Middle frontal gyrus (tissue), 1 donor: ENCODE measurements around the gene TTN.

ENCODE experiments used
- DNase-seq: peaks from one replicate; pipeline ENCODE4 v3.0.0-alpha.2; 2015; ENCODE audit warnings: low spot score; ENCODE audit errors: extremely low spot score

The TTN gene

DNA sequence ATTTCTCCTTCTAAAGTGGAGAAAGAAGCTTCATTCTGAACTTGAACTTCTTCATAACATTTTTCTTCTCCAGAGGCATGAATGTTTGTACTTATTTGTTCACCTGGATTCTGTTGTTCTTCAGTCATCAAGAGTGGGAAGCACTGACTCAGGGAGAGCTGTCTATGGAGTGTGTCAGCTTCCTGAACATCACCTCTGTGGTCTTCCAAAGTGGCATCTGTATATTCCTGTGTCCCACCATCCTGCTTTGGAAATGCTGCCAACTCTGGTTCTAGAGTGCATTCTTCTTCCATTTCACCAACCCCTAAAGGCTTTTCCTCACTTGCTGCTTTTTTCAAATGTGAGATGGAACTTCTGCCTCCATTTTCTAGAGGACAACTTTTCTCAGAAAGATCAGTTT, 59.5 kb downstream of the TTN start:
- DNase-seq: no peak

DNA sequence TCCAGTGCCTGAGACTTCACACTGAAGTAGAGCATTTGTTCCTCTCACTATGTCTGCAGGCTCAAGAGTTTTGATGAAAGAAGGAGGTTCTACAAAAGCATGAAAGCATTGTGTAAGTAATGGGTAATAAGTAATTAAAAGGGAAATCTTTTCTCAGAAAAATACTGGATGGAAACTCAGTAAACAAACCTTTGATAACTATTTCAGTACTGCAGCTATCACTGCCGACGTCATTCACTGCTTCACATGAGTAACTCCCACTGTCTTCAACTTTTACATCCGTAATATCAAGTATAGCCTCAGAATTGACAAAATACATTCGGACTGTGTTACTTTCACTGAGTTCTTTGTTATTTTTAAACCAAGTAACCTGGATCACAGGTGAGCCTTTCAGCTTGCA, 72.7 kb downstream of the TTN start:
- DNase-seq: no peak

DNA sequence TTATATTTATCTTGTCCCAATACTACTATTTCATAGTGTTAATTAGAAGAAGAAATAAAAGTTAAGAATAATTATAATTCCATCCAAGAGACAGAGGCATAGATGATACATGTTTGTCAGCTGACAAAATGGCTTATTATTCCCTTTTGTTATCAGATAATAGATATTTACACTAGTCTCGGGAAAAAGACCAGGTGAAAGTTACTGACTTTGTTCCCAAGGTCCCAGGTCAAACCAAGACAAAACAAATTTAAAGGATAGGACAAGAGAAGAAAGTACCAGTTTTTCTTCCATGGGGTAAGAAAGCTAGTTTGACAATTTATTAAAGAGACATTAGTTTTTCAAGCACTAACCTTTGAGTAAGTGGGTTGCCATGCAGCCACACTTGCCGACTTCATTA, 73.2 kb downstream of the TTN start:
- no peak for DNase-seq

DNA sequence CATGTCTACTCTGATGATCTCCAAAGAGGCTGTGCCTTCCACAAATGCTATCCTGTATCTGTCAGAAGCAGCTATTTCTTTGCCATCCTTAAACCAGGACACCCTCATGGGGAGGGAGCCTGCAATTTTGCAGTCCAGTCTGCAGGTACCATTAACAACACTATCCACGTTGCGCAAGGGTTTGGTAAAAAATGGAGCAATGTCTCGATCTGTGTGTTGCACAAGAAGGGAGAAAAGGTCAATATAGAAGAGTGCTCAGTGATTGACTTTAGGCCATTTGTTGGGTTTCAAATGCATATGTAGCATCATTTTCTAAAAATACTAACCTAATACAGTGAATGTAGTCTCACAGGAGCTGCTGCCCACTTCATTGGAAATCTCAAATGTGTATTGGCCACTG, 74.3 kb downstream of the TTN start:
- no peak for DNase-seq

DNA sequence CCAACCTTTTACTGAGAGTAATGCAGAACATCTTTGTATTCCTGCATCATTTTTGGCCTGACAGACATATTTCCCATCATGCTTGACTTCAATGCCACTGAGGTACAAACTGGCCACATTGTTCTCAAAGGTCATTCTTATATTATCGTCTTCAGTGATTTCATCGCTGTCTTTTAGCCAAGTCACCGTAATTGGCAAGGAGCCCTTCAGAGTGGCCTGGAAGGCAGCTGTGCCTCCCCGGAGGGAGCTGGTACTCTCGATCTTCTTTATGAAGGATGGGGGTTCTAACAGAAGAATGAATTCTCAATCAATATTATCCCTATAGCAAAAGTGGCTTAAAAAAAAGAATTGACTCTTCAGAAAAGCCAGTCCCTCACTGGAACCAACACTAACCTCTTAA, 75.9 kb downstream of the TTN start:
- no peak for DNase-seq

DNA sequence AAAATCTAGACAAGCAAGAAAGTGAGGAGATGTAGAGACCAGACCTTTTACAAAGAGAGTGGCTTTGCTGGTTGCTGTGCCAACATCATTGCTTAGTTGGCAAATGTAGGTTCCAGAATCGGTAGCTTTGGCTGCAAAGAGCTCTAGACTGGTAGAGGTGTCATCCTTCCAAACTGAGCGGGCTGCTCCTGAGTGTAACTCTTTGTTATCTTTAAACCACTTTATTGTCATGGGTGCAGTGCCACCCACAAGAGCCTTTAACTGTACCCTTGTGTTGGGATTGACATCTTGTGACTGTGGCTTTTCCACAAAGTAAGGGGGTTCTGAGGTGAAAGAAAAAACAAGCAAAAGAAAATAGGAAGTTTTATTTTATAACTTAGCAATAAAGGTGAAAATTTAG, 77.2 kb downstream of the TTN start:
- DNase-seq: no peak

DNA sequence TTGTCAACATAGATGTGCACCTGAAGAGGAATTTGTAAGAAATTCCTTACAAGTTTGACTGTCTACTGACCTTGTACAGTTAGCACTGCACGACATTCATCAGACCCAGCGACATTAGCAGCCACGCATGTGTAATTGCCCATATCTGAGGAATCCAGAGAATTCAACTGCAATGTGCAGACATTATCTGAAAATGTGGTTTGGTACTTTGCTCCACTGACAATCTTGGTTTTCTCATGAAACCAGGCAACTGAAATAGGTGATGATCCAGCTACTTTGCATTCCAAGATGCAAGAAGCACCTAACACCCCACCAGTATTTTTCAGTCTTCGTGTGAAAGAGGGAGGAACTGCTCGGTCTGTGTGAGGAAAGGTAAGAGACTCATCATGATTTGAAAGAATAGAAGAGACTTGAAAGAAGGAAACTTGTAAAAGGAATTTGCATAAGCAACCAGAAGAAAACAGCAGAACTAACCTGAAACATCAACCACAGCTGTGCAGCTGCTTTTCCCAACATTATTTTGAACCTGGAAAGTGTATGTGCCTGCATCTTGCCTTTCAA, 83.4 kb downstream of the TTN start:
- DNase-seq: no peak

DNA sequence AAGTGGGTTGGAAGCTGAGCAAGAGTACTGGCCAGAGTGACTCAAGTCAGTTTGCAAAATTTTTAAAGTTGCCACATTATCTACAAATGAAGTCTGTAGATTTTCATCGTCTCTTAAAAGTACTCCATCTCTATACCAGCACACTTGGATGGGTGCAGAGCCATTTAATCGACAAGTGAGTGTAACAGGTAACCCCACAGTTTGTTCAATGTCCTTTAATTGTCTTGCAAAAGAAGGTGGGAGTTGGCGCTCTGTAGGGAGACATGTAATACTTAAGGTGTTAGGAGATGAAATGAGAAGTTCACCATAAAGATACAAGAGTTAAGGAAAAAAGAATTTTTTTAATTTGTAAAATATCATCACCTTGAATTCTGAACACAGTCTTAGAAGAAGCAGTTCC, 84.9 kb downstream of the TTN start:
- no peak for DNase-seq

DNA sequence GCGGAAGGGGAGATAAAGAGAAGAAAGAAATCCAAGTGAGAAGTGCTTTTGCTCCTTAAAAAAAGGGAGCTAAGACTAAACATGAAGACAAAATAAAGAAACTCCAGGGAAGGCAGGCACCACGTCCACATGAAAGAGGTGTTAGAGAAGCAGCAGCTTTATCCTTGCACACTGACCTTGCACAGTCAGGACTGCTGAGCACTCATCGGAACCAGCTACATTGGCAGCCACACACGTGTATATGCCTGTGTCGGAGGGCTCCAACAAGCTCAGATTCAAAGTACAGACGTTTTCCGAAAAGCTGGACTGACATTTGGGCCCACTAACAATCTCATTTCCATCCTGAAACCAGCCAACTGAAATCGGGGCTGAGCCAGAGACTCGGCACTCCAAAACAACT, 88.2 kb downstream of the TTN start:
- no peak for DNase-seq

DNA sequence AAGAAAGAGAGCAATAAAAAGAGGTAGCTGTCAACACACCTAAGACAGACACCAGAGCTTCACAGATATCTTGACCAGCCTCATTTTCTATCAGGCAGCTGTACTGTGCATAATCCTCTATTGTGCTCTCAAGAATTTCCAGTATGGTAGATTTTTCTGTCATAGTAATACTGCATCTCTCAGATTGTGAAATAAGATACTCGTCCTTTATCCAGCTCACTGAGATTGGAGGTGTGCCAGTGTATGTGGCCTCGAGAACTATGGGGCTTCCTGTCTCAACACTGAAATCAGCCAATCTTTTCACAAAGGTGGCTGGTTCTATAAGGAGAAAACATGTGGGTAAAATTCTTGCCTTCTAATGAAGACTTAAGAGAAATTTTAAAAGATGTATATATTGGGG, 88.9 kb downstream of the TTN start:
- DNase-seq: no peak

DNA sequence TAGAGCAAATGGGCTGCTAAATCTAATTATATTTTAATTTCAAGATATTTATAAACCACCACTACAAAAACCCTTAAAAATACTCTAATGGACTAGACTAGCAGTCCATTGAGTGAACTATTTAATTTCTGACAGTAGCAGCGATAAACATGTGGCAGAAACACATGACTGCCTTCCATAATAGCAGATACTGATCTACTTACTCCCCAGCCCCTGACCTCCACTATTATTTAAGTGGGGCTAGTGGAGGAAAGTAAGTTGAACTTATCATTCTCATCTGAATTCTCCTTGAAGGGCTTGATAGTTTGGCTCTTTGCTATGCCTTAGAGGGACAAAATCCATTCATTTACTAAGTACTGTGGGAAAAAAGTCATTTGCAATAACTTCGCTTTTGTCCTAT, 90.8 kb downstream of the TTN start:
- DNase-seq: no peak

DNA sequence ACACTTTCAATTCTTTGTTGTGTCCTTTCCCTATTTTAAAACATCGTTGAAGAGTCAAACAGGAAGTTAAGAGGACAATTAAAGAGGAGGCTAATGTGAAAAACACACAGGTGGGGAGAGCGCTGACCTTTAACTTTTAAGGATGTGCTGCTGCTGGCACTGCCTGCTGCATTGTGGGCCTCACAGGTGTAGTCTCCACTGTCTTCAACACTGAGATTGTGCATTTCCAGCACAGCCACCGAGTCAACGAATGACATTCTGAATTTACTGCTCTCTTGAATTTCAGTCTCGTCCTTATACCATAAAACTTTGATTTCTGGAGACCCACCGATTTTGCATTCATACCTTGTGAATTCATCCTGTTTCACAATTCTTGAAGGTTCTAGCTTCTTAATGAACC, 91.9 kb downstream of the TTN start:
- no peak for DNase-seq

DNA sequence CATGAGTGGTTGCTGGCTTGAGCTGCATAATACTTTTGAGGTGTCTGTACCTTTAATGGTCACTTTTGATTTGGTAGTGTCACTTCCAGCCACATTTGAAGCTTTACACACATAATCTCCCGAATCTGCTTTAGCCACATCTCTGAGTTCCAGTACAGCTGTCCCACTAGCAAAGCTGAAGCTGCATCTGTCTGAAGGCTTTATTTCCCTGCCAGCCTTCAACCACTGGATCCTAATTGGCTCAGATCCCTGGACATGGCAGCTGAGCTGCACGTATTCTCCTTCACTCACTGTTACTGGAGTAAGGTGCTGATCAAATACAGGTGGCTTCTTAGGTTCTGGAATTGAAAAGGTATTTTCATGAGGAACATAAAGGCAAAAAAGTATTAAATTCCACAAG, 99.7 kb downstream of the TTN start:
- DNase-seq: no peak

DNA sequence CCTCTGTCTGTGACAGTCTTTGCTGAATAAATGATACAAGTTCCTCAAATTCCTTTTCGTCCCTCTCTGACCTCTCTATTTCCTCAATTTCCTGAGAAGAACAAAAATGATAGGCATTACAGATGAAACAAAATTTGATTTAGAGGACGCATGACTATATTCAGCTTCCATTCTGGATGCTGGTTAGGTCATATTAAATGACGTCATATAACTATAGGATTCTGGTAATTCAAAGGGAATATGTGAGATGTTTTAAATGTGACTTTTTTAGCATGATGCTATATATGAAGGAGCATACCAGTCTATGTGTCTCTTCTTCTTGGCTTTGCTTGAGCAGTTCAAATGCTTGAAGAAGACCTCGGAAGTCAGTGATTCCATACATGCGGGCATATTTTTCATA, 102.3 kb downstream of the TTN start:
- no peak for DNase-seq

DNA sequence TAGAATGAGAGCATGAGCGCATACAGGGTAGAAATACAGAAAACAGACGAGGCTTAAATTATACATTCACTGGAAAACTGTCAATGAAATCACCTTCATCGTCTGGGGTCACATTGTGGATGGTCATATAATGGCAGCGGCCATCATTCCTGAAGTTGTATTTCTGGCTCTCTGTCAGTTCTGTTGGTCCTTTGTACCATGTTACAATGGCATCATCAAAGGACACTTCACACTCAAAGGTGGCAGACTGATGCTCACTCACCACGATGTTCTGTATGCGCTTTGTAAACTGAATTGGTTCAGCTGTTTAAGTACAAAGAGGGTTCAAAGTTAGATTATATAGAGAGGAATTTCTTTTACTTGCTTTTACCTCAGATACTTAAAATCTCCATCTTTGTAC, 104.9 kb downstream of the TTN start:
- DNase-seq: no peak

DNA sequence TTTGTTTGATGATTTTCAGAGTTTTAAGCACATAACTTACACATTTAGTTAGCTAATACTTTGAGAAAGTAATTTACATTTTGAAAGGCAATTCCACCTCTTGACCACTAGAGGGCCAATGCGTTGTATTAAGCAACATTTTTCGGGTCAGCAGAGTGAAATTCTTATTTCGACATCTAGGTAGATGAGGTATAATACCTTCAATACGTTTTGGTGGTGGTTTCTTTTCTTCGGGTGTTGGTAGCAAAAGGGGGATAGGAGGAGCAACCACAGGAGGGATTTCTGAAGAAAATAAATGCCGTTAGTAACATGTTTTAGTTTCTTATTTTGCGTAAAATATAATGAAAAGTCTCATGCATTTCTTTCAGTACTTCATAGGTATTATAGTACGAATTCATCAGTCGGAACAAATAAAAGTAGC, 106.3 kb downstream of the TTN start:
- no peak for DNase-seq

DNA sequence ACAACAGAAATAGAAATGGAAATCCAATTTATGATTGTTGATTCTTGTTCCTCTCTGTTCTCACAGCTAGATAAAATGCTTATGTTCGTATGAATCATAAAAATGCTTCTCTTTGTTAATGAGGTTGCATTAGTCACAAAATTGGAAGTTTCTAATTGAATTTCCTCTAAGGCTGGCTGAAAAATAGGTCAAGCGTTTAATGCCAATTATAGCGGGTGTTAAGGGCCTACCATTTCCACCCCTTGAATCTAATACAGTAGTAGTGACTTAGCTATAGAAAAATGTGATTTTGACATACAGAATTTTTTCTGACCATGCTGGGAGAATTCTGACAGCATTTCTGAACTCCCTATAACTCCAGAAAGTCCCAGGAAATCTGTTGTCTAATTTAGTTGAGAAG, 107.1 kb downstream of the TTN start:
- no peak for DNase-seq

DNA sequence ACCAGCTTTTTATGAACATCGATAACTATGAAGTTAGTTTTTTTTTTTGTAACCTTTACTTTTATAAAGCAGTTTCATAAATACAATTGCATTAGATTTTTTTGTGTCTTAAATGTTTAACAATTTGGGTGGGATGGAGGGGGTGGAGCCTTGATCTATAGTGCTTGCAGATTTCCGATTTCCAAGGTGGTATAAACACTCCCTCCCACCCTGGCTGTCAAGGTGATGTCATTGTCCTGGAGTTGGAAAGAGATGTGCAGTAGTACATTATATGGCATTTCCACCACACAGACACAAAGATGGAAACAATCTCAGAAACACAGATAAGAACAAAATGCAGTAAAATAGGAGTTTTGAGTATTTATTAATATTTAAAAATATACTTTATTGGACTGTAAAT, 114.4 kb downstream of the TTN start:
- no peak for DNase-seq

DNA sequence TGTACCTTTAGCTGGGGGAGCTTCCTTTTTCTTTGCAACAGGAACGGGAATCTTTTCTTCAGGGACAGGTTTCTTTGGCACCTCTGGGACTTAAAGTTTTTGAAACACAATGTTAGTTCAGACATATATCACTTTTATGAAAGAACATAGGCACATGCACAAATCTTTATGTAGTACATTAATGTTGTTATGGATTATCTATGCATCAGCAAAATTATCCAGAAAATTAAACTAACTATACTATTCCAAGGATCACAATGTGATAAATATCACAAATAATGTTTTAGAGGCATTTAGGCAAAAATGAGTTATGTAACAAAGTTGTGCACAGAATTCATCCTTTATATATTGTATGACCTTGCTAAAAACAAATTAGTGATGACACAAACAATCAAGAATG, 117.4 kb downstream of the TTN start:
- DNase-seq: no peak

DNA sequence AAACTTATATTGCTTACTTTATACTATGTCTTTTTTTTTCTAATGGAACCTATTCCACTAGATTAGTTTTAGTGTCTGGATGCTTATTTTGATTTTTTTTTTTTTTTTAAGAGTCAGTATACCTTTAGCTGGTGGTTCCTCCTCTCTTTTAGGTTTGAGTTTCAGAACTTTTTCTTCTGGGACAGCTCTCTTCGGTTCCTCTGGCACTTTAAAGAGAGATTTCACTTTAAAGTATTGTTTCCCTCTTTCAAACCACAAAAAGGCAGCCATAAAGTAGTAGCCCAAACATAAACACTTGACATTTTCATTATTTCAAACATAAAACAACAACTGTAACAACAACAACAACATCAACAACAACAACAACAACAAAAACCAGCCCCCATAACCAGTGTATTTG, 123.3 kb downstream of the TTN start:
- no peak for DNase-seq

DNA sequence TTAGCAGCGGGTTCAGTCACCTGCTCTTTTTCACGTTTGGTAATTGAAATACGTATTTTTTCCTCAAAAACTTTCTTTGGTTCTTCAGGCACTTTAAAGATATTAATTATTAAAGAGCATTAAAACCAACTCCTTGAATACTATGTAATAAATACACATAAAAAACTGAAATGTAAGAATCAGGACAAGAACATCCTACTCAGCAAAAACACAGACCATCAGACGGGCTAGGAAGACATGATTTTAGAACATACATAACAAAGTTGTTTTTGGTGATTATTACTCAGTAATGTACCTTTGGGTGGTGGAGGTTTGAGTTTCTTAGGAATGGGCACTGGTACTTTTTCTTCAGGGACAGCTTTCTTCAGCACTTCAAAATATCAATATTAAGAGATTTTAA, 126.1 kb downstream of the TTN start:
- DNase-seq: no peak

DNA sequence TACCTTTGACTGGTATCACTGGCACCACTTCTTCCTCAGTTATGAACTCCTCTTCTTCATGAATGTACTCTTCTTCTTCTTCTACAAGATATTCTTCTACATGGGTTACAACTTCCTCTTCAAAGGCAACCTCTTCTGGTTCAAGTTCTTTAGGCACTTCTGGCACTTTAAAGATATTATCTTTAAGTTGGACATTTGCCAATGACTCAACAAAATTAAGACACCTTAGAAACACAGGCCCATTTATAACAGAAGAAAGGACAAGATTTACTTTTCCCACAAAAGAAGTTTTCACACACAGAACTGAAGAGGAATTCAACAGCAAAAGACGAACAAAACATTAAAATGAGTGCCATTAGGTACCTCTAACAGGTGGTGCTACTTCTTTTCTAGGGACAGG, 127.3 kb downstream of the TTN start:
- DNase-seq: no peak

DNA sequence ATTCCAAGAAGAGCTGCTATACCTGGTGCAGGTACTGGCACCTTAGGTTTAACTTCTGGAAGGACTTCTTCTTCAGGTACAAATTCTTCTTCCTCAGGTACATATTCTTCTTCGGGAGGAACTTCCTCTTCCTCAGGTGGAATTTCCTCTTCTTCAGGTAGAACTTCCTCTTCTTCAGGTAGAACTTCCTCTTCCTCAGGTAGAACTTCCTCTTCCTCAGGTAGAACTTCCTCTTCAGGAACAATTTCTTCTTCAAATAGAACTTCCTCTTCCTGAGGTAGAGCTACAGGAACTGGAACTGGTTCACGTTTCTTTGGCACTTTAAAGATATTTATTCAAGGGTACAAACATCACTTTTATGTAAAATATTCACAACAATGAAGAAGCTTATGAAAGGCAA, 129.6 kb downstream of the TTN start:
- DNase-seq: no peak

DNA sequence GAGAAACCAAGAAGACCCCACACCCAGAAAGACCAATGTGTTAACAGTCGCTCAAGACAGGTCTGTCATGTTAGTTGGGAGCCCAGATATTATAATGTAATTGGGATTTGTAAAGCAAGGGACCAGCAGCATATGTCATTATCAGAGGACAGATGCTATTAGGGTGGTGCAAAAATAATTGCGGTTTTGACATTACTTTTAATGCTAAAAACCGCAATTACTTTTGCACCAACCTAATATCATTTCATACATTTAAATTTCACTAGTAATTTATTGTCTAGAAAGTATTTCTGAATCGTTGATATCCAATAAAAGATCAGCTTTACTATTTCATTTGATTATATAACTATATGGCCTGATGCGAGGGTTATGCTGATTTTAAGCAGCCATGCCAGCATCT, 131.2 kb downstream of the TTN start:
- DNase-seq: no peak
